ENCODE data around the gene C4orf54. TPM values are rescaled to one million over a fixed set of nuclear protein-coding genes. Genes with fewer than 3 reads are reported as not detected.

C4orf54 gene
- total and polyA plus RNA-seq, 2 of the 4 experiments (the other 2 are of a cell fraction), result not detected

- ATAC-seq (ENCODE audit: low read depth) (no peak), DNase-seq (no peak)
- dilution Hi-C loops (cut with HindIII; ENCODE audit: low sequenced_read_pairs, unreplicated experiment) (no loop called here), intact Hi-C loops (cut with micrococcal nuclease) (no loop called here), in situ Hi-C loops (cut with MboI; ENCODE audit: low sequenced_read_pairs) (no loop called here)
- Histone ChIP-seq H3K79me1 (ENCODE audit: low read depth in 1 of 2, low read length in 2 of 2) (no peaks in the 10 kb centered on the region), H4K91ac (ENCODE audit: insufficient read depth, low read depth, low read length) (no peak overlapping the region), H3K56ac (ENCODE audit: extremely low read depth, insufficient read depth, low read length) (no peak overlapping the region), H3K9me3 (ENCODE audit: control insufficient read depth, insufficient read depth, low read length) (no peaks in the 10 kb centered on the region), H4K5ac (ENCODE audit: low read depth, low read length) (no peak overlapping the region), H2BK120ac (ENCODE audit: low read depth, low read length) (no peak overlapping the region), H2AK9ac (replicated peaks; ENCODE audit: low read depth, low read length, poor library complexity) (no peak overlapping the region), H3K9ac (ENCODE audit: low read depth, low read length) (no peak overlapping the region), H3K4me1 (ENCODE audit: control insufficient read depth, insufficient read depth, low read length) (no peaks in the 10 kb centered on the region), H3K18ac (ENCODE audit: low read depth, low read length) (no peak overlapping the region), H2BK20ac (ENCODE audit: low read depth, low read length) (no peak overlapping the region), H4K8ac (ENCODE audit: low read depth in 2 of 2, low read length in 2 of 2) (no peak overlapping the region), H3K4me2 (ENCODE audit: low read depth, low read length) (no peak overlapping the region), H3K23ac (ENCODE audit: low read depth, low read length) (no peak overlapping the region), H3K27me3 (ENCODE audit: control insufficient read depth, insufficient read depth, low read length) (no peaks in the 10 kb centered on the region; the same call in 1 of the 2 replicates), H3K36me3 (ENCODE audit: control insufficient read depth, insufficient read depth, low read length) (no peaks in the 10 kb centered on the region), H2AK5ac (ENCODE audit: low read depth, low read length) (no peak overlapping the region), H2BK5ac (ENCODE audit: low read depth, low read length, poor library complexity, severe bottlenecking) (no peak overlapping the region), H3K4ac (ENCODE audit: low read depth, low read length) (no peak overlapping the region), H2AFZ (replicated peaks; ENCODE audit: low read length, poor library complexity) (no peak overlapping the region), H4K20me1 (ENCODE audit: insufficient read depth, low read length) (no peaks in the 10 kb centered on the region), H3K9me1 (ENCODE audit: insufficient read depth, low read length) (no peaks in the 10 kb centered on the region), H3K4me3 (ENCODE audit: insufficient read depth, low read depth, low read length) (no peak overlapping the region), H3K27ac (ENCODE audit: insufficient read depth, low read length) (no peak overlapping the region), H3K14ac (replicated peaks; ENCODE audit: low read depth, low read length) (no peak overlapping the region), H2BK15ac (ENCODE audit: low read depth, low read length) (no peak overlapping the region)
- TF ChIP-seq POLR2A (IDR thresholded peaks at IDR 0.05; ENCODE audit: low read depth, low read length) (no peak), RAD21 (IDR thresholded peaks at IDR 0.05; ENCODE audit: low read length) (no peak), BHLHE40 (IDR thresholded peaks at IDR 0.05; ENCODE audit: low read depth, low read length) (no peak), RFX5 (IDR thresholded peaks at IDR 0.05; ENCODE audit: low read depth, low read length) (no peak), MAFK (IDR thresholded peaks at IDR 0.05; ENCODE audit: low read depth, low read length) (no peak), CEBPB (IDR thresholded peaks at IDR 0.05; ENCODE audit: low read depth, low read length) (no peak), ELK1 (IDR thresholded peaks at IDR 0.05; ENCODE audit: borderline replicate concordance, low read depth, low read length) (no peak), USF2 (IDR thresholded peaks at IDR 0.05; ENCODE audit: low read depth, low read length) (no peak), NFE2L2 (IDR thresholded peaks at IDR 0.05; ENCODE audit: low read depth, low read length) (no peak), CHD1 (IDR thresholded peaks at IDR 0.05; ENCODE audit: low read depth, low read length) (no peak), RCOR1 (IDR thresholded peaks at IDR 0.05; ENCODE audit: insufficient replicate concordance, low read length) (no peak)
- CTCF ChIA-PET, result no interaction called here
- POLR2A ChIA-PET (ENCODE audit: unreplicated experiment), result no interaction called here
- no TSS peak for BruUV-seq (replicated peaks)
These were observed 33.4 kb upstream of the C4orf54 start for GRCh38 chr4:99690990-99691389.

Data from IMR-90 (cell line).